NCI-H524 (cell line): ENCODE measurements around the gene SLC30A2.
A peak's percentile ranks its signal among the peaks of the same experiment; 100 is the strongest.

Experiments
- DNase-seq, 2 experiments: peaks; one replicate each; lab custom pipeline; 2025; lab: John Stamatoyannopoulos, UW

The SLC30A2 gene

GRCh38 chr1:26070296-26070962 lies 24.5 kb upstream of the SLC30A2 start:
- DNase-seq = peak in 1 of 2 experiments; percentile 21

GRCh38 chr1:26069941-26070295 lies 24.0 kb upstream of the SLC30A2 start:
- DNase-seq = no peak

DNA sequence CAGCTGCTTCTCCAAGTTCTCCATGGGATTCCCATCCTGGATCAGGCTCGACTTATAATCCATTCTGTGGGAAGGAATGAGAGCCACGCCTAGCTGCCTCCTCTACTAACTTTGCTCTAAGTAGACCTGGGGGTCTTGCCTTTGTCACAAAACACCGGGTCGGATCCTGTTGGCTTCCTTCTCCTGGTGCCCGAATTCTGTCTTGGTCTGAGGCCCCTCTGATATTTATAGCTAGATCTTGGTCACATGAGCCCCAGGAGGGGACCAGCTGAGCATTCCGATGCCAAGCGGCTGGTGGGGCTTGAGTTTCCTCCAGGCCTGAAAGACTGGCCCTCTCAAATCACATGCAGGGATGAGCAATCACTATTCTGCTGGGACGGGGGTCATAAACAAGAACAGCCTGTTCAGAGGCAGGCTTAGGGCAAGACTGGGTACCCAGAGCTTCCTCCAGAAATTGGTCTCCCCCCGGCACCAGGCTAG lies 21.6 kb upstream of the SLC30A2 start, which contains the start of gene TRIM63:
TRIM63 (minus strand) TSS at position 199 of the 480 bp plus-strand sequence; CDS start at position 63, 136 bp downstream.
- no peak for DNase-seq

- DNase-seq = no peak
Measured at GRCh38 chr1:26066857-26067256, 20.9 kb upstream of the SLC30A2 start.

DNA sequence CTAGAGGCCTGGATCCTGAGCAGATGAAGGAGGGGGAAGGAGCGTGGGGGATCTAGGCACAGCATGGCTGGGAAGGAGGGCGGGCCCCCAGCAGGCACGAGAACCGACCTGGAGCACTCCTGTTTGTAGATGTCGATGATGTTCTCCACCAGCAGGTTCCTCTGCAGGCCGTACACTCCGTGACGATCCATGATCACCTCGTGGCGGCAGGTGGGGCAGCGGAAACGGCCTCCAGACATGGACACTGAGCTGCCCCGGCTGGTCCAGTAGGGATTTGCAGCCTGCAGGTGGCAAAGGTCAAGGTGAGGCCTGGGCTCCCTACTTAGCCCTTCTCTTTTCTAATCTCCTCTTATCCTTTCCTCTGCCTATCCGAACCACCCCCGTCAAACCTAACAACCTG lies 20.2 kb upstream of the SLC30A2 start:
- DNase-seq = no peak

- DNase-seq = no peak
Measured at GRCh38 chr1:26064553-26064952, 18.6 kb upstream of the SLC30A2 start.

DNA sequence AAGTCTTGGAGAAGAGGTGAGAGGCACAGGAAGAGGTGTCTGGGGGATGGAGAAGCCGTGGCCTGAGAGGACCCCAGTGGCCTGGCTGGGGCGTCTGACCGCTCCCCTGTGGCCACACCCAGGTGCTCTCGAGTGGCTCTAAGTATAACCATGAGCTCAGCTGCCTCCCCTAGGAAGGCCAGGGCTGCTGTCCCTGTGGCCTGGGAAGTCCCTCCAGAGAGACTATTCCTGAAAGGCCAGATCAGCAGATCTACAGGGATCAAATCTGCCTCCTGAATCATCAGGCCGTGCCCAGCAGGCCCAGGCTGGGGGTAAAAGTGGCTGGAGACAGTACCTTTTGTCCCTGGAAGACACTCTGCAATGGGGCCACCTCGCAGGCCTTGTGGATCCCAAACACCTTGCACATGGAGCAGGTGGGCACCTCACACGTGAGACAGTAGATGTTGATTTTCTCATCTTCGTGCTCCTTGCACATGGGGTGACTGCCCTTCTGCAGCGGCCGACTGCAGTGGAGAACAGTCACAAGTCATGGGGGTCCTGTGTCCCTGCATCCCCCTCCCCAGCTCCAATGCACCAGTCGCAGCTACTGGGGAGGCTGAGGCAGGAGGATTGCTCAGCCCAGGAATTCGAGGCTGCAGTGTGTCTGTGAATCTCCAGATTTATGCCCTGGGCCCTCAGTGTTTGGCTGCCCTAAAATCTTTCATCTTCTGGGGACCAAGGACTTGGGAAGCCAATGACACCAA lies 15.1 kb upstream of the SLC30A2 start:
- no peak for DNase-seq

GRCh38 chr1:26059906-26060305 lies 14.0 kb upstream of the SLC30A2 start:
- DNase-seq = no peak

- no peak for DNase-seq
Measured at GRCh38 chr1:26058052-26058595, 12.2 kb upstream of the SLC30A2 start.

DNA sequence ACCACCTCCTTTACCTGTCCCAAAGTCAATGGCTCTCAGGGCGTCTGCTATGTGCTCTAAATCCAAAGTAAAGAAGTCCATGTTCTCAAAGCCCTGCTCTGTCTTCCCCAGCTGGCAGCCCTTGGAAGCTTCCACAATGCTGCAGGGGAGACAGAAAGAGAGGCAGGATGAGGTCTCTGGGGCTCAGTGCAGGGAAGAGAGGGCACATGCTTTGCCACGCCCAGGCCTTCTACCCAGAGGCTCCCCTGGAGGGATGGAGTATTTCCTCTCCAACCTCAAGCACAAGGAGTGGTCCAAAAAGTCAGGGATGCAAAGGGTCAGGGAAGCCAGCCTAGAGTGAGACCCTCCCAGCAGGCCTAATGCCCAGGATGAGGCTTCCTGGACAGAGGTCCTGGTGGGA lies 11.3 kb upstream of the SLC30A2 start:
- DNase-seq = no peak

DNA sequence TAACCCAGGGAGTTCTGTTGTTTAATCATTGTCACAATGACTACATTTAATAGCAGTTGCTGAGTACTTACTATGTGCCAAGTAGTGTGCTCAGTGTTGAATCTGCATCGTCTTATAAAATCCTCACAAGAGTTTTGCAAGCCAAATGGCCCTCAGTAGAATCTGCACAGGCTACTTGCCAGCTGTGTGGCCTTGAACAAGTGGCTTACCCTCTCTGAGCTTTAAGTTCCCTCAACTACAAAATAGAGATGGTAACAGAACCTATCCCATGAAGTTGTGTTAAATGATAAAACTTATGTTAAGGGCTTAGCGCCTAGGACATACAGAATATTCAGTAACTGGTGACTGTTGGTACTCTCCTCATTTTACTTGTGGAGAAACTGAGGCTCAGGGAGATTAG lies 9.1 kb upstream of the SLC30A2 start:
- DNase-seq = no peak

GRCh38 chr1:26053718-26054560 lies 8.0 kb upstream of the SLC30A2 start:
- DNase-seq = no peak

DNA sequence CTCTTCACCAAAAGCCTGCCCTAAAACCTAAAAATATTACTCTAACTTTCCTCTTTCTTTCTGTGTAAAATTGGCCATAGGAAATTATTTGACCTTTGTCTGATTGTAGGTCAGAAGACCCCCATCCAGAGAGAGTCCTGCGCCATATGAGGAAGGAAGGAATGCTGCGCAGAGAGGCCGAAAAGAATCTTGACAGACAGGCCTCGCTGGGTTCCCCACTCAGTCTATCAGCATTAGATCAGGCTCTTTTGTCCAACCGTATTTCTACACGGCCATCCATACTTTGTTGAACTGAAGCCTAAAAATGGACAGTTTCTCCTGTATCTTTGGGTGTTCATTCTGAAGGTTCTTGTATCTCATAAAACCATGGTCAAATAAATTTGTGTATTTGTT lies 4.3 kb upstream of the SLC30A2 start:
- no peak for DNase-seq

GRCh38 chr1:26049531-26050247 lies 3.8 kb upstream of the SLC30A2 start:
- no peak for DNase-seq

DNA sequence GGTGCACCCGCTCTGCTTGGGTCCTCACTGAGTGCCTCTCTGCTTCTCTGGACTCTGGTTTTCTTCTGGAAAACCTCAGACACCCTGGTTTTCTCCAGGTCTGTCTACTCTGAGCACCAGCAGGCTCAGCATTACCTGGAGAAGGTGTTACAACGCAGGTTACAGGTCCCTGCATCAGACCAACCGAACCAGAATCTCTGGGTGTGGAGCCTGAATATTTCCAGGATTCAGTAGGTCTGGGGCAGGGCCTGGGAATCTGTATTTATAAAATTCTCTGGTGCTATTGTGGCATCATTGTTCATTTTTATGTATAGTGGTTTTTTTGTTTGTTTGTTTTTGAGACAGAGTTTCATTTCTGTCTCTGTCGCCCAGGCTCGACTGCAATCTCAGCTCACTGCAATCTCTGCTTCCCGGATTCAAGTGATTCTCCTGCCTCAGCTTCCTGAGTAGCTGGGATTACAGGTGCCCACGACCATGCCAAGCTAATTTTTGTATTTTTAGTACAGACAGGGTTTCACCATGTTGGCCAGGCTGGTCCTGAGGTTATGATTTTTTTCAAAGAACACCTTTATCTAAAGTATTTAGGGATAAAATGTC lies 1.5 kb upstream of the SLC30A2 start:
- no peak for DNase-seq

DNA sequence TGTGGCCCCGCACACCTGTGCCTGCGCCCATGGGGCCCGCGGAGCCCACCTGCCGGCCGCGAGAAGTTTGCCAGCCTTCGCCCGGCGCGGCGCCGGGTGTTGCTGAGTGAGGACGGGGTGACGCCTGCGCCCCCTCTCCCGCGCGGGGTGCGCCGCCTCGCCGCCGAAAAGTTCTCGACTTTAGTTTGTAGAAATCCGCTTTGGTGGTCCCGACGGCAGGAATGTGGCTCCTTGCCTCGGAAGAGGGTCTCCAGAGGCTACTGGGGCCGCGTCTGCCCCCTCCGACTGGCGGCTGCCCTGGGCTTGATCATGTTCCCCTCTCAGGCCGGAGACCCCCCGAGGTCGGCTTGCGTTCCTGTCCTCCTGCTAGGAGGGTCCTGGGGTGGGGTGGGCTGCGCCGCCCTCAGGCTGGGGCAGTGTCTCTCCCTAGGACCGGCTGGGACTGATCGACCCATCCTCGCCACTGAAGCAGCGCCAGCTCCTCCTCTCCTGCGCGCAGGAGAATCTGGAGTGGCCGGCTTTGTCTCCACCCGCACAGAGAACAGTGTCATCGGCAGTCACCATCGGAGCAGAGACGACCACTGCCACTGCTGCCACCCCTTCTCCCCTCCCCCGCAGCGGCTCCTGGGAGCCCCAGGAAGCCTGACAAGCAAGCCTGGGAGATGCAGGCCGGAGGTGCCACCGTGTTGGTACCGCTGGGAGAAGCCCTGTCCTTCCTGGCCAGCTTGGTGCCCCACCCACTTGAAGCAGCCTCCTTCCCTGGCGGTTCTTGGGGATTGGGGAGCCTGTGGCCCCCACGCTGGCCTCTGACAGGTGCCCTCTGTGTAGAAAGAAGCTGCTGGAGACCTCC lies 553 bp upstream of the SLC30A2 start:
- no peak for DNase-seq

DNA sequence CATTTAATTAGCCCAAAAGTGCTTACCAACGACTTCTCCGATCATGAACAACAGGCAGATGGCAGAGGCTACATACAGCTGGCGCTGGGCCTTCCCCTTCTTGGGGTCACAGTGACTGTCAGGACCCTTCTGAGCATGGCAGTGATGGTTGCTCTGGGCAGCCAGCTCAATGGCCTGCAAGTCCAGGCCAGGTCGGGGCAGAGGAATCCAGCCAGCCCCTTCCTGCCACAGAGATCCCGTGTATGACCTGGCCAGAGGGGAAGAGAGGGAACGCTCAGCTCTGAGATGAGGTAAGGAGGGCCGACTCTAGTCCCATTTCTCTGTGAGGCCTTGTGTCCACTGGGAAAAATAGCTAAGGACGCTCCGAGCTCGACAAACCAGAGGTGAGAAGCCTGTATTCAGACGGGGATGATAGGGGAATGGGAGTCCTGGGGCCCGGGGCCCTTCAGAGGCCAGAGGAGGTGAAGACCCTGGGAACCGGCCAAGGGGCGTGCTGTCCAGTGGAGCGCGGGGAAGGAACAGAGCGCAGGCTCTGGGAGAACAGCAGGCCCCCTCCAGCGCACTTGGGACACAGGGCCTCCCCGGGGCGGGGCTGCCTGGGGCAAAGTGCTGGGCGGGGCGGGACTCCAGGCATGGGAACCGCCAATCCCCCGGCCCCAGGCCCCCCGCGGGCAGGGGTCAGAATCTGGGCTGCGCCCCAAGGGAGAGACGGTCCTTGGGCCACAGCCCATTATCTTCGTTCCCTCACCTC lies 772 bp downstream of the SLC30A2 start:
- DNase-seq = no peak

- DNase-seq = no peak
Measured at GRCh38 chr1:26044414-26044813, 1.5 kb downstream of the SLC30A2 start.

DNA sequence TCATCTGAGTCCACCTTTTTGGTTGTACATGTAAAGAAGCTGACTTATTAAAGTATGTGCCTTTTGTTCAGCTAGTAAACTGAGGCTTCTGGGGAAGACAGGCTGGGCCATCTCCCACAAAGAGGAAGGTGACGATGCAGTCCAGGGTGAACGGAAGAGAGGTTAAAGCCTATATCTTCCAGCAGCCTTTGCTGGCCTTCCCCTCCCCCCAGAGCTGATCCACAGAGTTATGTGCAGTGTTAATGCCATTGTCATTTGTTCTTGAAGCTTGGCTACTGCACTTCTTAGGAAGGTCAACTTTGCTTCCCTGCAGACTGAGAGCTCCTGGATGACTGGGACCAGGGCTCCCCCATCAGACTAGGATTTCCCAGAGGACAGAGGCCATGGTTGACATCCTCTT lies 2.2 kb downstream of the SLC30A2 start:
- DNase-seq = no peak

GRCh38 chr1:26041978-26042377 lies 3.9 kb downstream of the SLC30A2 start:
- no peak for DNase-seq
